VCaP (cell line): ENCODE results near the gene CAMTA1.

Source experiments
- H3K27ac ChIP-seq: fragments of 450-650 bp; 2 replicates; pipeline ENCODE4 v1.5.1; 2017
- CTCF ChIP-seq: fragments of 450-650 bp; conservative IDR thresholded peaks from 2 replicates; pipeline ENCODE4 v1.5.1; 2017; ENCODE audit warnings: mild to moderate bottlenecking, moderate library complexity

The CAMTA1 gene

GRCh38 chr1:7063981-7064380, 278.7 kb downstream of the CAMTA1 start:
- no peak for TF ChIP-seq CTCF
- no peak overlapping the region for H3K27ac ChIP-seq

GRCh38 chr1:7068552-7068951, 283.3 kb downstream of the CAMTA1 start:
- no peak for TF ChIP-seq CTCF
- no peak overlapping the region for H3K27ac ChIP-seq

- TF ChIP-seq CTCF = no peak
- H3K27ac ChIP-seq = no peak overlapping the region; the same call in 1 of the 2 replicates
These were observed 284.7 kb downstream of the CAMTA1 start for GRCh38 chr1:7069931-7070330.

- peak; percentile 97 for TF ChIP-seq CTCF
These were observed 285.3 kb downstream of the CAMTA1 start for GRCh38 chr1:7070389-7071029.

GRCh38 chr1:7076117-7076516, 290.9 kb downstream of the CAMTA1 start:
- no peak overlapping the region for H3K27ac ChIP-seq
- no peak for TF ChIP-seq CTCF

More at GRCh38 chr1:7070389-7071029, 285.3 kb downstream of the CAMTA1 start:
- H3K27ac ChIP-seq = no peak overlapping the region; the same call in 1 of the 2 replicates

- H3K27ac ChIP-seq = no peak overlapping the region
These were observed 291.3 kb downstream of the CAMTA1 start for GRCh38 chr1:7076572-7076971.

GRCh38 chr1:7077136-7077535, 291.9 kb downstream of the CAMTA1 start:
- H3K27ac ChIP-seq = no peak overlapping the region

More at GRCh38 chr1:7076572-7076971, 291.3 kb downstream of the CAMTA1 start:
- no peak for TF ChIP-seq CTCF

More at GRCh38 chr1:7077136-7077535, 291.9 kb downstream of the CAMTA1 start:
- TF ChIP-seq CTCF = no peak
